HCT116 (cell line): ENCODE results near the gene RIMBP2. TPM values are rescaled to one million over a fixed set of nuclear protein-coding genes. Genes with fewer than 3 reads are reported as not detected.

Source experiments
- ATAC-seq: fragments of 200-7000 bp; cut with Tn5 transposase; 2 replicates; pipeline ENCODE4 v1.9.1; 2020; ENCODE audit warnings: mild to moderate bottlenecking, moderate library complexity
- BruUV-seq: library from RNA; stranded (reverse); fragments of 400-500 nt; replicated peaks from 2 replicates; lab custom pipeline; 2021; lab: Mats Ljungman, UMichigan
- CTCF ChIA-PET: fragments of 300-600 bp; sonication (Branson Sonifier 250); formaldehyde crosslinking; loops from one replicate; lab custom pipeline; 2021; ENCODE audit warnings: antibody characterized with exemption; lab: Charles Lee
- POLR2A ChIA-PET: fragments of 300-600, 350-600 bp; sonication (Branson Sonifier 250); formaldehyde crosslinking; loops from one replicate; lab custom pipeline; 2021; ENCODE audit warnings: antibody characterized with exemption; lab: Charles Lee
- RAD21 ChIA-PET, 2 experiments: fragments of 300-600 bp; sonication (Branson Sonifier 250); formaldehyde crosslinking; loops; one replicate each; lab custom pipeline; 2023; ENCODE audit warnings: low total read pairs in 2 of 2; ENCODE audit not compliant: uncharacterized antibody in 2 of 2, unreplicated experiment in 2 of 2, low non-redundant PET in 1 of 2; lab: Charles Lee
- DNase-seq: peaks from one replicate; pipeline ENCODE4 v3.0.0-alpha.2; 2010; ENCODE audit warnings: low read depth, low spot score
- H2AFZ ChIP-seq: fragments of 200-600 bp; shearing (Covaris generic), sonication (generic); 2 replicates; pipeline ENCODE4 v1.6.1; 2017; ENCODE audit warnings: low read depth, mixed run types, mixed read lengths, antibody characterized with exemption, low read length; ENCODE audit not compliant: poor library complexity, severe bottlenecking
- H3K27ac ChIP-seq: 2 replicates; pipeline ENCODE4 v1.5.1; 2012; ENCODE audit warnings: low read depth, low read length
- H3K27me3 ChIP-seq: fragments of 200-600 bp; sonication (generic); 2 replicates; pipeline ENCODE4 v1.6.1; 2016; ENCODE audit warnings: mixed run types, low read length, mixed read lengths; ENCODE audit not compliant: insufficient read depth
- H3K36me3 ChIP-seq, 2 experiments: fragments of 200-500 bp in 1 of 2; fragments of 200-600 bp in 1 of 2; sonication (Bioruptor generic) in 1 of 2; sonication (generic) in 1 of 2; 2 replicates each; pipeline versions ENCODE4 v1.5.1 to v1.6.1; 2014 to 2016; ENCODE audit warnings: low read length in 2 of 2, inconsistent platforms in 1 of 2, mixed read lengths in 1 of 2, mixed run types in 1 of 2; ENCODE audit not compliant: insufficient read depth in 2 of 2, control insufficient read depth in 1 of 2
- H3K4me1 ChIP-seq, 2 experiments: fragments of 200-600 bp in 1 of 2; sonication (generic) in 1 of 2; 2 replicates each; pipeline versions ENCODE4 v1.5.1 to v1.6.1; 2012 to 2017; ENCODE audit warnings: low read length in 2 of 2, inconsistent platforms in 1 of 2, mild to moderate bottlenecking in 1 of 2, mixed read lengths in 1 of 2, mixed run types in 1 of 2, moderate library complexity in 1 of 2; ENCODE audit not compliant: insufficient read depth in 2 of 2, control insufficient read depth in 1 of 2
- H3K4me2 ChIP-seq: fragments of 200-600 bp; sonication (generic); 2 replicates; pipeline ENCODE4 v1.6.1; 2017; ENCODE audit warnings: mixed run types, low read length, mixed read lengths
- H3K4me3 ChIP-seq, 2 experiments: fragments of 200-600 bp in 1 of 2; sonication (generic) in 1 of 2; replicated peaks in 1 of 2; 2 replicates each; pipeline ENCODE4 v1.5.1; 2011 to 2016; ENCODE audit warnings: low read length in 2 of 2, control low read depth in 1 of 2, low read depth in 1 of 2, mild to moderate bottlenecking in 1 of 2, mixed read lengths in 1 of 2, mixed run types in 1 of 2
- H3K79me2 ChIP-seq: fragments of 200-600 bp; sonication (generic); 2 replicates; pipeline ENCODE4 v1.6.1; 2017; ENCODE audit warnings: mild to moderate bottlenecking, mixed run types, low read length, moderate library complexity, mixed read lengths; ENCODE audit not compliant: insufficient read depth
- H3K9ac ChIP-seq: fragments of 200-600 bp; sonication (generic); 2 replicates; pipeline ENCODE4 v1.6.1; 2016; ENCODE audit warnings: low read length, mixed read lengths
- H3K9me2 ChIP-seq: fragments of 200-600 bp; sonication (generic), shearing (Covaris generic); 2 replicates; pipeline ENCODE4 v1.6.1; 2017; ENCODE audit warnings: mixed run types, mild to moderate bottlenecking, moderate library complexity; ENCODE audit not compliant: insufficient read depth
- H3K9me3 ChIP-seq, 2 experiments: fragments of 200-500 bp in 1 of 2; fragments of 200-600 bp in 1 of 2; sonication (Bioruptor generic) in 1 of 2; sonication (generic) in 1 of 2; 2 replicates each; pipeline ENCODE4 v1.6.1; 2014 to 2017; ENCODE audit warnings: low read length in 2 of 2, mixed read lengths in 2 of 2, inconsistent platforms in 1 of 2, low read depth in 1 of 2, mild to moderate bottlenecking in 1 of 2, mixed run types in 1 of 2, moderate library complexity in 1 of 2; ENCODE audit not compliant: control insufficient read depth in 1 of 2, insufficient read depth in 1 of 2
- H4K20me1 ChIP-seq: fragments of 200-600 bp; sonication (generic), shearing (Covaris generic); 2 replicates; pipeline ENCODE4 v1.6.1; 2017; ENCODE audit warnings: mixed run types, mild to moderate bottlenecking, moderate library complexity; ENCODE audit not compliant: insufficient read depth
- CBX3 ChIP-seq: IDR thresholded peaks from 2 replicates; pipeline ENCODE4 v1.6.1; 2012; ENCODE audit warnings: low read depth
- CEBPB ChIP-seq: IDR thresholded peaks from 2 replicates; pipeline ENCODE4 v1.6.1; 2012; ENCODE audit warnings: low read depth
- EGR1 ChIP-seq: IDR thresholded peaks from 2 replicates; pipeline ENCODE4 v1.6.1; 2012; ENCODE audit warnings: low read depth
- ELF1 ChIP-seq: IDR thresholded peaks from 2 replicates; pipeline ENCODE4 v1.6.1; 2012; ENCODE audit warnings: low read depth, borderline replicate concordance
- EZH2 ChIP-seq: fragments of 200-600 bp; sonication (generic); IDR thresholded peaks from 2 replicates; pipeline ENCODE4 v1.6.1; 2017; ENCODE audit warnings: antibody characterized with exemption, mixed run types
- EZH2phosphoT487 ChIP-seq: fragments of 200-600 bp; IDR thresholded peaks from 2 replicates; pipeline ENCODE4 v1.6.1; 2018; ENCODE audit warnings: antibody characterized with exemption, borderline replicate concordance
- FOSL1 ChIP-seq: IDR thresholded peaks from 2 replicates; pipeline ENCODE4 v1.6.1; 2012; ENCODE audit warnings: low read depth
- MAX ChIP-seq: IDR thresholded peaks from 2 replicates; pipeline ENCODE4 v1.6.1; 2012
- POLR2A ChIP-seq: IDR thresholded peaks from 2 replicates; pipeline ENCODE4 v1.7.0; 2011; ENCODE audit warnings: borderline replicate concordance; ENCODE audit not compliant: insufficient read depth, insufficient read length; ENCODE audit errors: extremely low read depth
- POLR2AphosphoS5 ChIP-seq: IDR thresholded peaks from 2 replicates; pipeline ENCODE4 v1.6.1; 2011; ENCODE audit warnings: mild to moderate bottlenecking, low read depth, low read length, moderate library complexity
- RAD21 ChIP-seq: IDR thresholded peaks from 2 replicates; pipeline ENCODE4 v1.6.1; 2012; ENCODE audit warnings: low read depth, mild to moderate bottlenecking
- REST ChIP-seq: IDR thresholded peaks from 2 replicates; pipeline ENCODE4 v1.6.1; 2012; ENCODE audit warnings: low read depth
- SIN3A ChIP-seq: IDR thresholded peaks from 2 replicates; pipeline ENCODE4 v1.6.1; 2012; ENCODE audit warnings: low read depth
- SP1 ChIP-seq: IDR thresholded peaks from 2 replicates; pipeline ENCODE4 v1.6.1; 2012; ENCODE audit warnings: low read depth
- TCF7L2 ChIP-seq: IDR thresholded peaks from 2 replicates; pipeline ENCODE4 v1.7.0; 2011; ENCODE audit warnings: borderline replicate concordance, inconsistent platforms; ENCODE audit not compliant: insufficient read depth, insufficient read length; ENCODE audit errors: extremely low read depth
- YY1 ChIP-seq: IDR thresholded peaks from 2 replicates; pipeline ENCODE4 v1.6.1; 2011; ENCODE audit warnings: low read length, low read depth, moderate library complexity, mild to moderate bottlenecking; ENCODE audit not compliant: insufficient replicate concordance; ENCODE audit errors: extremely low read depth
- ZBTB33 ChIP-seq: IDR thresholded peaks from 2 replicates; pipeline ENCODE4 v1.6.1; 2011; ENCODE audit warnings: mild to moderate bottlenecking, low read length, moderate library complexity; ENCODE audit not compliant: insufficient replicate concordance; ENCODE audit errors: extremely low read depth
- ZFX ChIP-seq: fragments of 450-650 bp; IDR thresholded peaks from 2 replicates; pipeline ENCODE4 v1.6.1; 2017
- intact Hi-C: fragments of 100-400 bp; cut with micrococcal nuclease; formaldehyde crosslinking; loops from 2 replicates; pipeline ENCODE4 v1.10.0; 2022
- total RNA-seq: library from RNA; stranded (reverse); gene quantifications from one replicate; pipeline ENCODE4 v1.2.1, GENCODE V29; 2021; ENCODE audit not compliant: unreplicated experiment

The RIMBP2 gene
- total RNA-seq, 1 experiment from 2014 or later, result not detected

- Histone ChIP-seq H3K27me3 (no peaks in the 10 kb centered on the region), H3K79me2 (no peaks in the 10 kb centered on the region), H3K36me3 (no peaks in the 10 kb centered on the region), H3K4me2 (no peak overlapping the region), H3K9me2 (no peaks in the 10 kb centered on the region), H2AFZ (no peak overlapping the region), H3K9ac (no peak overlapping the region), H3K4me3 (no peak overlapping the region), H3K4me1 (no peaks in the 10 kb centered on the region), H3K27ac (no peak overlapping the region), H3K9me3 (no peaks in the 10 kb centered on the region), H4K20me1 (no peaks in the 10 kb centered on the region)
- no peak for ATAC-seq
- intact Hi-C loops, result no loop called here
- ChIA-PET CTCF (no interaction called here), POLR2A (no interaction called here), RAD21 (no interaction called here)
- BruUV-seq, result no TSS peak
- TF ChIP-seq ELF1 (no peak), POLR2A (no peak), YY1 (no peak), EZH2phosphoT487 (no peak), CEBPB (no peak), EGR1 (no peak), TCF7L2 (no peak), RAD21 (no peak), REST (no peak), FOSL1 (no peak), ZBTB33 (no peak), EZH2 (no peak), SP1 (no peak), CBX3 (no peak), SIN3A (no peak), ZFX (no peak), MAX (no peak), POLR2AphosphoS5 (no peak)
- DNase-seq, result no peak
Observed at GRCh38 chr12:130372936-130373335, 343.2 kb downstream of the RIMBP2 start.
